HFFc6 (cell line): ENCODE measurements around the gene TMEM175. TPM values are rescaled to one million over a fixed set of nuclear protein-coding genes. Genes with fewer than 3 reads are reported as not detected.

ENCODE experiments used
- DNase-seq: peaks from one replicate; pipeline ENCODE4 v3.0.0-alpha.2; 2018
- H3K27ac Mint-ChIP-seq: 2 replicates; pipeline ENCODE4 v1.8.0; 2020; ENCODE audit warnings: mild to moderate bottlenecking, mixed read lengths
- H3K27me3 Mint-ChIP-seq: 2 replicates; pipeline ENCODE4 v1.8.0; 2021; ENCODE audit warnings: mild to moderate bottlenecking, moderate library complexity, mixed read lengths; ENCODE audit not compliant: insufficient read depth
- H3K36me3 Mint-ChIP-seq: 2 replicates; pipeline ENCODE4 v1.8.0; 2021; ENCODE audit warnings: low read depth, mixed read lengths
- H3K4me1 Mint-ChIP-seq: 2 replicates; pipeline ENCODE4 v1.8.0; 2020; ENCODE audit warnings: low read depth, mixed read lengths
- H3K4me3 Mint-ChIP-seq: 2 replicates; pipeline ENCODE4 v1.8.0; 2020; ENCODE audit warnings: mild to moderate bottlenecking, moderate library complexity, mixed read lengths
- H3K9me3 Mint-ChIP-seq: 2 replicates; pipeline ENCODE4 v1.8.0; 2020; ENCODE audit warnings: mild to moderate bottlenecking, mixed read lengths
- total RNA-seq, 6 experiments: library from RNA; stranded (reverse); fragmentation: NEBNext Ultra II Directional; extraction: Animal tissue kit (Norgen Biotek cat#: 25700); gene quantifications; 2 replicates in 1 of 6; 3 replicates in 5 of 6; pipeline ENCODE4 v1.2.3, GENCODE V29; 2021
- TF ChIP-seq, protein P1 (sequence below): fragments of 200-600 bp; sonication (generic); IDR thresholded peaks from 2 replicates; pipeline ENCODE4 v1.5.0; 2021; ENCODE audit warnings: antibody characterized with exemption, mild to moderate bottlenecking

TMEM175 gene
- total RNA-seq, 6 experiments from 2014 or later, result 27.8 to 41.8 (median 34.1) TPM

DNA sequence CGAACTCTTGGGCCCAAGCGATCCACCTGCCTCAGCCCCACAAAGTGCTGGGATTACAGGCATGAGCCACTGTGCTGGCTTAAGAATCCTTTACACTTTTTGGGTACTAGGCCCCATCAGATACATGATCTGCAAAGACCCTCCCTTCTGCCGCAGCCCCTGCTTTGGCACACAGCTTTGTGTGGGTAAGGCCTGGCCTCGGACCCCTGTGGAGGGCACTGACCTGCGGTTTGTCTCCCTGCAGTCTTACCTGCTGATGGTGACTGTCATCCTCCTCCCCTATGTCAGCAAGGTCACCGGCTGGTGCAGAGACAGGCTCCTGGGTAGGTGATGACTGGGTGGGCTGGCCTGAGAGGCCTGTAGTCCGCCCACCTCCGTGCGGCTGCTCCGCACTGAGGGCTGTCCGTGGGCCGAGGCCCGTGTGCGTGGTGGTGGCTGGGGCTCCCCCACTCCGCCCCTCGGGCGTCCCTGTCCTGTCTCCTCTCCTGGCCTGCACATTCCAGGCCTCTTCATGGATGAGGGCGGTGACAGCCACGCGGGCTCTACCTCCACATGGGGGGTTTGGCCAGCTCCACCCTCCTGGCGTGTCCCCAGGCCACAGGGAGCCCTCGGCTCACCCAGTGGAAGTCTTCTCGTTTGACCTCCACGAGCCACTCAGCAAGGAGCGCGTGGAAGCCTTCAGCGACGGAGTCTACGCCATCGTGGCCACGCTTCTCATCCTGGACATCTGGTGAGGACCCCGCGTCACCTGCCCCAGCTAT, 23.1 kb downstream of the TMEM175 start:
- Mint-ChIP-seq H3K36me3 (peaks cover 8% of the 10 kb centered on the region; the same call in 1 of the 2 replicates), H3K27me3 (peaks cover 4% of the 10 kb centered on the region), H3K4me1 (no peaks in the 10 kb centered on the region), H3K27ac (no peak overlapping the region), H3K4me3 (no peak overlapping the region), H3K9me3 (no peaks in the 10 kb centered on the region)
- TF ChIP-seq, protein P1, sequence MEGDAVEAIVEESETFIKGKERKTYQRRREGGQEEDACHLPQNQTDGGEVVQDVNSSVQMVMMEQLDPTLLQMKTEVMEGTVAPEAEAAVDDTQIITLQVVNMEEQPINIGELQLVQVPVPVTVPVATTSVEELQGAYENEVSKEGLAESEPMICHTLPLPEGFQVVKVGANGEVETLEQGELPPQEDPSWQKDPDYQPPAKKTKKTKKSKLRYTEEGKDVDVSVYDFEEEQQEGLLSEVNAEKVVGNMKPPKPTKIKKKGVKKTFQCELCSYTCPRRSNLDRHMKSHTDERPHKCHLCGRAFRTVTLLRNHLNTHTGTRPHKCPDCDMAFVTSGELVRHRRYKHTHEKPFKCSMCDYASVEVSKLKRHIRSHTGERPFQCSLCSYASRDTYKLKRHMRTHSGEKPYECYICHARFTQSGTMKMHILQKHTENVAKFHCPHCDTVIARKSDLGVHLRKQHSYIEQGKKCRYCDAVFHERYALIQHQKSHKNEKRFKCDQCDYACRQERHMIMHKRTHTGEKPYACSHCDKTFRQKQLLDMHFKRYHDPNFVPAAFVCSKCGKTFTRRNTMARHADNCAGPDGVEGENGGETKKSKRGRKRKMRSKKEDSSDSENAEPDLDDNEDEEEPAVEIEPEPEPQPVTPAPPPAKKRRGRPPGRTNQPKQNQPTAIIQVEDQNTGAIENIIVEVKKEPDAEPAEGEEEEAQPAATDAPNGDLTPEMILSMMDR, result no peak
- DNase-seq, result no peak

DNA sequence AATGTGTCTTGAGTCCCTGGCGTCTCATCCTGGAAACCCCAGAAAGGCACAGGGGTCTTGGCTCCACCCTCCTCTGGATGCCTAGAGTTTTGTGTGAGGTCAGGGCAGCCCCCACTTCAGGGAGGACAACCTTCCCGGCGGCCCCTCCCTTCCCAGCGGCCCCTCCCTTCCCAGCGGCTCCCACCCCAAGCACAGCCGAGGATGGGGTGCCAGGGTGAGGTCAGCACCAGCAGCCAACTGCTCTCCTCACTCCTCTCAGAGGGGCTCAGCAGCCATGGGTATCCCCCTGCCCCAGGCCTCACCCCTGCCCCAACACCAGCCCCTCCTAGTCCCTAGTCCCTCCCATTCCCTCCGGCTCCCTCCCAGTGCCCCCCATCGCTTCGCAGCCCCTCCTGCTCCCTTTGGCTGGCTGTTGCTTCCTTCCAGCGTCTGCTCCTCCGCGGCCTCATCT, 23.7 kb downstream of the TMEM175 start:
- peaks cover 8% of the 10 kb centered on the region; the same call in 1 of the 2 replicates for H3K36me3 Mint-ChIP-seq
- no peak overlapping the region for H3K27ac Mint-ChIP-seq
- TF ChIP-seq, protein P1, result no peak
- H3K9me3 Mint-ChIP-seq, result no peaks in the 10 kb centered on the region
- peaks cover 4% of the 10 kb centered on the region for H3K27me3 Mint-ChIP-seq
- no peak for DNase-seq
- no peaks in the 10 kb centered on the region for H3K4me1 Mint-ChIP-seq
- no peak overlapping the region for H3K4me3 Mint-ChIP-seq

DNA sequence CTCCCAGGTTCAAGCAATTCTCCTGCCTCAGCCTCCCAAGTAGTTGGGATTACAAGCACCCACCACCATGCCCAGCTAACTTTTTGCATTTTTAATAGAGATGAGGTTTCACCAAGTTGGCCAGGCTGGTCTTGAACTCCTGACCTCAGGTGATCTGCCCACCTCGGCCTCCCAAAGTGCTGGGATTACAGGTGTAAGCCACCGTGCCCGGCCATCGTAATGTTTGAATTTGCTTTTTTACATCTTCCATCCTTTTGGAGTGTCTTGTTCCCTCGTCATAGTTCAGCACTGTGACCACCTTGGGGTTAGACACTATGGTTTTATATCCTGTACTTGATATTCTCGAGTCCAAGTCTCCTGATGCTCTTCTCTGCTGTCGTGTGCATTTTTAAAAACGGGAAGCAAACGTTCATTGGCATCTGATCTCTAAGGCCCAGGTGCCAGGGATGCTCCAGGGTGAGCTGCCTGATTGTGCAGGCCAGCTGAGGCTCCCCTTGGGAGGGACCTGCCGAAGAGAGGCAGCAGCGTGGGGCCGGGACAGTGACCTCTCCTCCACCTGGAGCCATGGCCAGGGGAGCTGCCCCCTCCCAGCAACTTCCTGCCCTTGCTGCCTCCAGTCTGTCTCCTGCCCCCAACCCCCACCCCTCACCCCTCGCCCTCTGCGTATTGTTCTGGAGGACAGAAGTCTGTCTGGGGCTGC, 24.4 kb downstream of the TMEM175 start:
- DNase-seq, result no peak
- no peak overlapping the region for H3K4me3 Mint-ChIP-seq
- TF ChIP-seq, protein P1, result no peak
- H3K9me3 Mint-ChIP-seq, result no peaks in the 10 kb centered on the region
- H3K27me3 Mint-ChIP-seq, result peaks cover 4% of the 10 kb centered on the region
- H3K4me1 Mint-ChIP-seq, result no peaks in the 10 kb centered on the region
- peak overlapping the region; percentile 20; the same call in 1 of the 2 replicates for H3K27ac Mint-ChIP-seq
- peaks cover 8% of the 10 kb centered on the region; the same call in 1 of the 2 replicates for H3K36me3 Mint-ChIP-seq

DNA sequence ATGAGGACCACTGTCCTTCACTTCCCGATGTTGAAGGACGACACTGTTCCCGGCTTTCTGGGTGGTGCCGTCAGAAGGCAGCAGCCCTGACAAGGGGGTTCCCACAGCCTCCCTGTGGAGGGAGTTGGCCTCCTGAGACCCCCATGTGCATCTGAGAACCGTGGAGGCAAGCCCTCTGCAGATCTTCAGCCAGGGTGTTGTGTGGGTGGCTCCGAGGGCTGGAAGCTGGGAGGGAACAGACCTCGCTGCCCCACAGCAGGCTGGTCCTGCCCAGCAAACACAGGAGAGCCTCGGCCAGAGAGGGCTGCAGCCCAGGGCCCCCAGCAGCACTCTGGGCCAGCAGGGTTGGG, 24.9 kb downstream of the TMEM175 start:
- peaks cover 8% of the 10 kb centered on the region; the same call in 1 of the 2 replicates for H3K36me3 Mint-ChIP-seq
- TF ChIP-seq, protein P1, result no peak
- no peaks in the 10 kb centered on the region for H3K9me3 Mint-ChIP-seq
- DNase-seq, result no peak
- H3K27ac Mint-ChIP-seq, result no peak overlapping the region
- no peaks in the 10 kb centered on the region for H3K4me1 Mint-ChIP-seq
- H3K27me3 Mint-ChIP-seq, result peaks cover 6% of the 10 kb centered on the region
- H3K4me3 Mint-ChIP-seq, result no peak overlapping the region

DNA sequence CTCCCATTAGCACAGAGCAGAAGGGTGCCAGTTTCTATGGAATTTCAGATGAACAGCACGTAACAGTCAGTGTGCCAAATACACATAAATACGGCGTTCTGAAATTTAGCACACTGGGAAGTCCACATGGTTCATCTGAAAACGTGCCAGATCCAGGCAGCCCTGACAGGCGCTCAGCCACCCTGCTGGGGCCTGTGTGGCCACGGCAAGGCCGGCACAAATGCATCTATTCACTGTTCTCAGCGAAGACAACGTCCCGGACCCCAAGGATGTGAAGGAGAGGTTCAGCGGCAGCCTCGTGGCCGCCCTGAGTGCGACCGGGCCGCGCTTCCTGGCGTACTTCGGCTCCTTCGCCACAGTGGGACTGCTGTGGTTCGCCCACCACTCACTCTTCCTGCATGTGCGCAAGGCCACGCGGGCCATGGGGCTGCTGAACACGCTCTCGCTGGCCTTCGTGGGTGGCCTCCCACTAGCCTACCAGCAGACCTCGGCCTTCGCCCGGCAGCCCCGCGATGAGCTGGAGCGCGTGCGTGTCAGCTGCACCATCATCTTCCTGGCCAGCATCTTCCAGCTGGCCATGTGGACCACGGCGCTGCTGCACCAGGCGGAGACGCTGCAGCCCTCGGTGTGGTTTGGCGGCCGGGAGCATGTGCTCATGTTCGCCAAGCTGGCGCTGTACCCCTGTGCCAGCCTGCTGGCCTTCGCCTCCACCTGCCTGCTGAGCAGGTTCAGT, 25.5 kb downstream of the TMEM175 start:
- H3K9me3 Mint-ChIP-seq, result no peaks in the 10 kb centered on the region
- TF ChIP-seq, protein P1, result no peak
- no peaks in the 10 kb centered on the region for H3K4me1 Mint-ChIP-seq
- no peak overlapping the region for H3K27ac Mint-ChIP-seq
- H3K36me3 Mint-ChIP-seq, result peaks cover 8% of the 10 kb centered on the region; the same call in 1 of the 2 replicates
- DNase-seq, result no peak
- H3K4me3 Mint-ChIP-seq, result no peak overlapping the region
- peaks cover 6% of the 10 kb centered on the region for H3K27me3 Mint-ChIP-seq
